22Rv1 (cell line): Measurements from ENCODE around the gene VASP.

Source experiments
- ZFX ChIP-seq: fragments of 450-650 bp; IDR thresholded peaks from 2 replicates; pipeline ENCODE4 v1.6.1; 2017; ENCODE audit warnings: antibody characterized with exemption, borderline replicate concordance
- TF ChIP-seq, protein P1 (sequence below): fragments of 450-650 bp; IDR thresholded peaks from 2 replicates; pipeline ENCODE4 v1.5.1; 2017; ENCODE audit warnings: mild to moderate bottlenecking

DNA sequence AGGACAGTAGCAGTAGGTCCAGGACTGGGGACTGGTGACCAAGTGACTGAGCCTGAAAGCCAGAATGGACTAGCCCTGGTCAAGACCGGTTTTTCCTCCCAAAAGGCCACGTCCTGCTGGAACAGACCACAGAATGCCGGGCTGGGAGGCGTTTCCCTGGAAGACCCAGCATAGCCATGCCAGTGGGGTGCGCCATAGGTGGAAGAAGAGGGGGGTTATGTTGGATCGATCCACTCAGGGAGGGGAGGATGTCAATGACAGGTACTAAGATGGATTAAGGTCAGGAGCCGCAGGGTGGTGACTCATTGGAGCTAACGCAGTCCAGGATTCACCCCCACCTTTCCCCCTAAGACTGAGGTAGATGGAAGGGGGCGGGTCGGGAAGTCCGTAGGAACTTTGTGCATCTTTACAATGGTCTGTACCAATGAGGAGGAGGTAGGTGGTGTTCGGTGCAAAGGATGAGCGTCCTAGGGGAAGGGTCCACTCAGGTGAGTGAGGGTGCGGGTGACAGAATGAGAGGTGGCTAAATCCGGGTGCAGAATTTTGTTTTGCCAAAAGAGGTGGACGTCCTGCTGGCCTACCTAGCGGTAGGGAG, 21.0 kb downstream of the VASP start:
- TF ChIP-seq, protein P1, sequence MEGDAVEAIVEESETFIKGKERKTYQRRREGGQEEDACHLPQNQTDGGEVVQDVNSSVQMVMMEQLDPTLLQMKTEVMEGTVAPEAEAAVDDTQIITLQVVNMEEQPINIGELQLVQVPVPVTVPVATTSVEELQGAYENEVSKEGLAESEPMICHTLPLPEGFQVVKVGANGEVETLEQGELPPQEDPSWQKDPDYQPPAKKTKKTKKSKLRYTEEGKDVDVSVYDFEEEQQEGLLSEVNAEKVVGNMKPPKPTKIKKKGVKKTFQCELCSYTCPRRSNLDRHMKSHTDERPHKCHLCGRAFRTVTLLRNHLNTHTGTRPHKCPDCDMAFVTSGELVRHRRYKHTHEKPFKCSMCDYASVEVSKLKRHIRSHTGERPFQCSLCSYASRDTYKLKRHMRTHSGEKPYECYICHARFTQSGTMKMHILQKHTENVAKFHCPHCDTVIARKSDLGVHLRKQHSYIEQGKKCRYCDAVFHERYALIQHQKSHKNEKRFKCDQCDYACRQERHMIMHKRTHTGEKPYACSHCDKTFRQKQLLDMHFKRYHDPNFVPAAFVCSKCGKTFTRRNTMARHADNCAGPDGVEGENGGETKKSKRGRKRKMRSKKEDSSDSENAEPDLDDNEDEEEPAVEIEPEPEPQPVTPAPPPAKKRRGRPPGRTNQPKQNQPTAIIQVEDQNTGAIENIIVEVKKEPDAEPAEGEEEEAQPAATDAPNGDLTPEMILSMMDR: no peak
- TF ChIP-seq ZFX: no peak
